Measurements from ENCODE around the gene LACRT.

DNA sequence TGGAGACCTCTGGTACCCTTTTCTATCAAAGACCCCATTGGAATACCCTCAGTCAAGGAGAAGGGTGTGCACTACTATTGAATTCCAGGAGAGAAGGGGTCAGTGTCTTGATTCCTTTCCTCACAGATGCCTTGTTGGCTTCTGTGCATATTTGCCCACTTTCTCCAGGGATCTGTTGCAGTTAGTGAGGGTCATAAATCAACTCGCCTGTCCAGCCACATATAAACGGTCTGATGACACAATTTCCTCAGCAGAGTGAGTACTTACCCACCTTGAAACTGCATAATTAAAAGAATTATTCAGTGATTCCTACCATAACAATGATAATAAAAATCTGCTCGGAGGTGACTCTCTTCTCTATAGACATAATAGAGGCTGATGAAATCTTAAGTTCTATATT lies 27.3 kb upstream of the LACRT start:
- TF ChIP-seq, protein P1, sequence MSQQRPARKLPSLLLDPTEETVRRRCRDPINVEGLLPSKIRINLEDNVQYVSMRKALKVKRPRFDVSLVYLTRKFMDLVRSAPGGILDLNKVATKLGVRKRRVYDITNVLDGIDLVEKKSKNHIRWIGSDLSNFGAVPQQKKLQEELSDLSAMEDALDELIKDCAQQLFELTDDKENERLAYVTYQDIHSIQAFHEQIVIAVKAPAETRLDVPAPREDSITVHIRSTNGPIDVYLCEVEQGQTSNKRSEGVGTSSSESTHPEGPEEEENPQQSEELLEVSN (IDR thresholded peaks at IDR 0.05), result no peak
- no peak for TF ChIP-seq TCF12 (IDR thresholded peaks at IDR 0.05; ENCODE audit: low read depth, low read length)

Data from H1 (cell line).